IPS-15b (cell line): Measurements from ENCODE around the gene SNRNP200.

ENCODE experiments used
- H3K27me3 ChIP-seq: one replicate; pipeline ENCODE4 v1.6.1; 2013; ENCODE audit warnings: low read length; ENCODE audit not compliant: control insufficient read depth, insufficient read depth
- H3K36me3 ChIP-seq: one replicate; pipeline ENCODE4 v1.6.1; 2013; ENCODE audit warnings: low read length; ENCODE audit not compliant: control insufficient read depth, insufficient read depth
- H3K4me1 ChIP-seq: one replicate; pipeline ENCODE4 v1.6.1; 2013; ENCODE audit warnings: mild to moderate bottlenecking, low read length; ENCODE audit not compliant: control insufficient read depth, insufficient read depth
- H3K4me3 ChIP-seq: one replicate; pipeline ENCODE4 v1.5.1; 2013; ENCODE audit warnings: low read depth, low read length
- H3K9ac ChIP-seq: one replicate; pipeline ENCODE4 v1.6.1; 2013; ENCODE audit warnings: low read depth, mild to moderate bottlenecking, low read length
- H3K9me3 ChIP-seq: one replicate; pipeline ENCODE4 v1.6.1; 2013; ENCODE audit warnings: mild to moderate bottlenecking, low read length; ENCODE audit not compliant: control insufficient read depth, insufficient read depth

SNRNP200 gene

GRCh38 chr2:96256611-96257113 is 48.7 kb downstream of the SNRNP200 start:
- Histone ChIP-seq H3K9me3 (no peaks in the 10 kb centered on the region), H3K9ac (no peak overlapping the region), H3K4me1 (peaks cover 3% of the 10 kb centered on the region), H3K36me3 (peaks cover 33% of the 10 kb centered on the region), H3K4me3 (no peak overlapping the region), H3K27me3 (no peaks in the 10 kb centered on the region)

GRCh38 chr2:96254571-96254970 is 50.8 kb downstream of the SNRNP200 start:
- H3K9me3 ChIP-seq: no peaks in the 10 kb centered on the region
- H3K27me3 ChIP-seq: no peaks in the 10 kb centered on the region
- peaks cover 30% of the 10 kb centered on the region for H3K36me3 ChIP-seq
- no peak overlapping the region for H3K4me3 ChIP-seq
- H3K9ac ChIP-seq: no peak overlapping the region
- H3K4me1 ChIP-seq: no peaks in the 10 kb centered on the region

- Histone ChIP-seq H3K9ac (no peak overlapping the region), H3K4me3 (no peak overlapping the region), H3K27me3 (no peaks in the 10 kb centered on the region), H3K9me3 (no peaks in the 10 kb centered on the region), H3K4me1 (no peaks in the 10 kb centered on the region), H3K36me3 (peaks cover 26% of the 10 kb centered on the region)
Observed at GRCh38 chr2:96253006-96253405, 52.3 kb downstream of the SNRNP200 start.

DNA sequence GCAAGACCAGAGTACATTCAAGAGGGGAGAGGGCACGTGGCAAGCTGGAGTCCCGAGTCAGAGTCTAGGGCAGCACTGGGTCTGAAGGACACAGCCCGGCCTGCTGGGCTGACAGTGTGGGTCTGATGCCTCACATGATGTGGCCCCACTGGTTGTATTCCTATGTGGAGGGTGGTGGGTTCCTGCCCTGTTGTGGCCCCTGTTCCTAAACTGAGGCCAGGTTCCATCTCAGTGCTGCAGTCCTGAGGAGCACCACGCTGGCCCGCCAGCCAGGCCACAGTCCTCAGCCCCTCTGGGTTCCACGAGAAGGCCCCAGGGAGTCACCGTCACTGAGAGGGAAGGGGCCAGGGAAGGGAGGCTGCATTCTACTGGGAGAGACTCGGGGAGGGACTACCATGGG is 52.8 kb downstream of the SNRNP200 start:
- no peak overlapping the region for H3K9ac ChIP-seq
- H3K9me3 ChIP-seq: no peaks in the 10 kb centered on the region

DNA sequence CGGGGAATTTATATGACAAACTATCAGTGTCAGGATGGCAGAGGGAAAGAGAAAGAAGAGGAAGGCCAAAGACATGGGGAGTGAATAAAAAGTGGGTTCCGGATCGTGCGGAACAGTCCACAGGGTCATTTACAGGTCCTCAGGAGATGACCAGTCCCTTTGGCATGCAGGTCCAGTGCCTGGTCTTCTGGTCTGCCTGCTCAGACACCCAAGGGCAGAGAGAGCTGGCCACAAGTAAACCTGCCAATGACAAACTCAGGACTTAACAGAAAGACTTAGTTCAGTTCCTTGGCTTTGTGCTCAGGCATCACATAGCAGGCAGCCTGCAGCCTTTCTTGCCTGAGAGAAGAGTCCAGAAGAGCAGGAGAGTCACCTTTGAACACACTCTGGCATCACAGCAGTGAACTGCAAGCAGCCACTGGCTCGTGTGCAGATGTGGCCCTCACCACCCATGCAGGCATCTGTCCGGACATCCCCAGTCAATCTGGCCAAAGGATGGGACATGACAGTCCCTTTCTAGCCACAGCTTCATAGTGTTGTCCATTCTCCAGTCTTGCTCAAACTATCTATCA is 53.5 kb downstream of the SNRNP200 start:
- Histone ChIP-seq H3K9me3 (no peaks in the 10 kb centered on the region), H3K4me1 (no peaks in the 10 kb centered on the region), H3K27me3 (no peaks in the 10 kb centered on the region), H3K9ac (no peak overlapping the region), H3K4me3 (no peak overlapping the region), H3K36me3 (peaks cover 26% of the 10 kb centered on the region)

More for the DNA sequence above, 52.8 kb downstream of the SNRNP200 start:
- Histone ChIP-seq H3K27me3 (no peaks in the 10 kb centered on the region), H3K4me3 (no peak overlapping the region), H3K4me1 (no peaks in the 10 kb centered on the region), H3K36me3 (peaks cover 26% of the 10 kb centered on the region)

DNA sequence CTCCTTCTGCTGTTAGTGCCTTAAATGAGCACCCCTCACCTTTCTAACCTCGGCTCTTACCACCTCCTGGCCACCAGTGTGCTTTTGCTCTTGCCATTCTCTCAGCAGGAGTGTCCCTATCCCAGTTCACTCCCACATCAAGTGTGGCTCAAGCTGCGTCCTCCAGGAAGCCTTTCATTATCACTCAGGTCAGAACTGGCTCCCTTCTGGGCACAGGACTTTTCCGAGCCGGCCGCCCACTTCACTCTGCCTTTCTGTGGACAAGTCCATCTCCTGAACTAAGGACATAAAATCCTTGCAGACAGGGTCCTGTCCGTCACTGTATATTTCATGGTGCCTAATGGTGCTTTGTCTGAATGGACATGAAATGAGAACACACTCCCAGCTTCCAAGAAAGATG is 55.2 kb downstream of the SNRNP200 start:
- Histone ChIP-seq H3K9ac (no peak overlapping the region), H3K4me3 (no peak overlapping the region), H3K9me3 (no peaks in the 10 kb centered on the region), H3K27me3 (no peaks in the 10 kb centered on the region), H3K36me3 (peaks cover 26% of the 10 kb centered on the region), H3K4me1 (no peaks in the 10 kb centered on the region)

- H3K4me3 ChIP-seq: no peak overlapping the region
Observed at GRCh38 chr2:96249654-96250053, 55.7 kb downstream of the SNRNP200 start.

GRCh38 chr2:96248624-96249023 is 56.7 kb downstream of the SNRNP200 start:
- Histone ChIP-seq H3K9me3 (no peaks in the 10 kb centered on the region), H3K4me3 (no peak overlapping the region), H3K36me3 (peaks cover 13% of the 10 kb centered on the region), H3K9ac (no peak overlapping the region), H3K27me3 (no peaks in the 10 kb centered on the region), H3K4me1 (no peaks in the 10 kb centered on the region)

More at GRCh38 chr2:96249654-96250053, 55.7 kb downstream of the SNRNP200 start:
- no peaks in the 10 kb centered on the region for H3K27me3 ChIP-seq
- no peak overlapping the region for H3K9ac ChIP-seq
- H3K36me3 ChIP-seq: peaks cover 23% of the 10 kb centered on the region
- H3K4me1 ChIP-seq: no peaks in the 10 kb centered on the region
- no peaks in the 10 kb centered on the region for H3K9me3 ChIP-seq

GRCh38 chr2:96247896-96248295 is 57.5 kb downstream of the SNRNP200 start:
- Histone ChIP-seq H3K9me3 (no peaks in the 10 kb centered on the region), H3K27me3 (no peaks in the 10 kb centered on the region), H3K4me1 (no peaks in the 10 kb centered on the region), H3K36me3 (peaks cover 7% of the 10 kb centered on the region), H3K9ac (no peak overlapping the region), H3K4me3 (no peak overlapping the region)

- Histone ChIP-seq H3K4me1 (no peaks in the 10 kb centered on the region), H3K9ac (no peak overlapping the region), H3K9me3 (no peaks in the 10 kb centered on the region), H3K36me3 (no peaks in the 10 kb centered on the region), H3K27me3 (no peaks in the 10 kb centered on the region), H3K4me3 (no peak overlapping the region)
Observed at GRCh38 chr2:96247009-96247408, 58.3 kb downstream of the SNRNP200 start.

GRCh38 chr2:96245609-96246390 is 59.5 kb downstream of the SNRNP200 start:
- H3K4me1 ChIP-seq: no peaks in the 10 kb centered on the region
- H3K9me3 ChIP-seq: no peaks in the 10 kb centered on the region
- H3K9ac ChIP-seq: no peak overlapping the region
- H3K4me3 ChIP-seq: no peak overlapping the region
- H3K36me3 ChIP-seq: no peaks in the 10 kb centered on the region
- H3K27me3 ChIP-seq: no peaks in the 10 kb centered on the region

DNA sequence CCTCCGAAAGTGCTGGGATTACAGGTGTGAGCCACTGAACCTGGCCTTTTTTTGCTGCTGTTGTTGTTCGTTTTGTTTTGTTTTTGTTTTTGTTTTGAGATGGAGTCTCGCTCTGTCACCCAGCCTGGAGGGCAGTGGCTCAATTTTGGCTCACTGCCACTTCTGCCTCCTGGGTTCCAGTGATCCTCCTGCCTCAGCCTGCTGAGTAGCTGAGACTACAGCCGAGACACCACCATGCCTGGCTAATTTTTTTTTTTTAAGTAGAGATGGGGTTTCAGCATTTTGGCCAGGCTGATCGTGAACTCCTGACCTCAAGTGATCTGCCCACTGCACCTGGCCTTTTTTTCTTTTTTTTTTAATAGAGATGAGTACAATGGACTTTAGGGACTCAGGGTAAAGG is 61.5 kb downstream of the SNRNP200 start:
- H3K9me3 ChIP-seq: no peaks in the 10 kb centered on the region
- H3K4me3 ChIP-seq: no peak overlapping the region
- no peaks in the 10 kb centered on the region for H3K36me3 ChIP-seq
- H3K9ac ChIP-seq: no peak overlapping the region
- no peaks in the 10 kb centered on the region for H3K27me3 ChIP-seq
- H3K4me1 ChIP-seq: peaks cover 2% of the 10 kb centered on the region
